Mononuclear cell (primary cell): ENCODE measurements around the gene TRPM2. TPM values are rescaled to one million over a fixed set of nuclear protein-coding genes. Genes with fewer than 3 reads are reported as not detected.
"Not testable (repeated sequence)": the region's sequence is repeated elsewhere in the genome, so short reads cannot be mapped to it uniquely, and the experiment has no call there.

Source experiments
- H3K27me3 ChIP-seq: 2 replicates; pipeline ENCODE4 v1.6.0; 2011; ENCODE audit warnings: low read length, control low read depth; ENCODE audit not compliant: insufficient read depth
- H3K4me1 ChIP-seq: 2 replicates; pipeline ENCODE4 v1.5.1; 2011; ENCODE audit warnings: mild to moderate bottlenecking, low read length, control low read depth; ENCODE audit not compliant: insufficient read depth
- H3K4me3 ChIP-seq: 2 replicates; pipeline ENCODE4 v1.5.1; 2011; ENCODE audit warnings: mild to moderate bottlenecking, low read length, moderate library complexity
- H3K9me3 ChIP-seq: 2 replicates; pipeline ENCODE4 v1.5.1; 2011; ENCODE audit warnings: low read depth, mild to moderate bottlenecking, control low read depth, low read length
- total RNA-seq: library from RNA; depleted of rRNA; stranded (reverse); fragments of >200 nt; gene quantifications from one replicate; pipeline ENCODE4 v1.2.3, GENCODE V29; 2012

TRPM2 gene
- total RNA-seq, 1 donor: 2.2 TPM

DNA sequence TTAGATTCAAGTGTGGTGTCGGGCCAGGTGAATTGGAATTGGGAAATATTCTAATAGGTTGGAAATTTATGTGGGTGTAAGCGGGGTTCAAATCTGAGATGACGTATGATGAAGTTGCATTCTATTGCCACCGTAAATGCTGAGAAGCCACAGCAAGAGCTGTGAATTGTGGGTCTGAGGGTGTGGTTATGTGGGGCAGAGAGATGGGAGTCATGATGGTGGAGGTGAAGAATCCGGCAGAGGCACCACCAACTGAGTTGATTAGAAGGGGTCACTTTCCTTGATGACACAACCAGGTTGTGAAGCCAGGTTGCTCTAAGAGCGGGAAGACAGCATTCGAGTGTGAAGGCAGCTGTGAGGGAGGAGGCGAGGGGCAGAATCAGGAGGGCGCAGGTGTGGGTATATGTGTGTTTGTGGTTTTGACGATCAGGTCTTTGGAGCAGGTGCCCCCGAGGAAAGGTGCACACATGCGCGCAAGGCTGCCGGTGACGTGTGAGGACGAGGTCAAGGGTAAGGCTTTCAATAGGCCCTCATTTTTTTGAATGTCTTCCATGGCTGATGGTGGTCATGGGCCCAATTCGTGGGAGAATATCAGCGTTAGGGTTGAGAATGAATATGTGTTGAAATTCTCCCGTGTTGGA lies 120.6 kb downstream of the TRPM2 start:
- Histone ChIP-seq H3K4me1 (no peaks in the 10 kb centered on the region), H3K27me3 (no peaks in the 10 kb centered on the region), H3K4me3 (no peak overlapping the region), H3K9me3 (no peaks in the 10 kb centered on the region)

DNA sequence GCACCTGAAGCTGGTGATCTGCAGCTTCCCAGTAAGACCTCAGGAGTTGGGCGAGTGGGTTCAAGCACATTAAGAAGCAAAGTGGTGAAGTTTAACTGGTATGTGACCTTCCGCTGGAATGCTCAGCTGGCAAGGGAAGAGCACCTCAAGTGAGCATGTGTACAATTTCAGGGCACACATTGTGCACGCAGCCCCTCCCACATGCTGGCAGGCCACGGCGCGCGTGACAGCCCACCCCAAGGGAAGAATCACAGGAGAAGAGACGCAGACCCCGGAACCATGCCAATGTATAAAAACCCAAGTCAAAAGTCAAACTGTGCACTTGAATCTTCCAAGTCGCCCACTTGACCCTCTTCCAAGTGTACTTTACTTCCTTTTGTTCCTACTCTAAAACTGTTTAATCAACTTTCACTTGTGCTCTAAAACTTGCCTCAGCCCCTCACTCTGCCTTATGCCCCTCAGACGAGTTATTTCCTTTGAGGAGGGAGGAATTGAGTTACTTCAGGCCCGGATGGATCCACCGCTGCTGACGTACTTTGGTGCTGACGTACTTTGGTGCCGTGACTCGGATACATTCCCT lies 121.9 kb downstream of the TRPM2 start:
- Histone ChIP-seq H3K9me3 (no peaks in the 10 kb centered on the region), H3K4me1 (no peaks in the 10 kb centered on the region), H3K4me3 (no peak overlapping the region), H3K27me3 (no peaks in the 10 kb centered on the region)

DNA sequence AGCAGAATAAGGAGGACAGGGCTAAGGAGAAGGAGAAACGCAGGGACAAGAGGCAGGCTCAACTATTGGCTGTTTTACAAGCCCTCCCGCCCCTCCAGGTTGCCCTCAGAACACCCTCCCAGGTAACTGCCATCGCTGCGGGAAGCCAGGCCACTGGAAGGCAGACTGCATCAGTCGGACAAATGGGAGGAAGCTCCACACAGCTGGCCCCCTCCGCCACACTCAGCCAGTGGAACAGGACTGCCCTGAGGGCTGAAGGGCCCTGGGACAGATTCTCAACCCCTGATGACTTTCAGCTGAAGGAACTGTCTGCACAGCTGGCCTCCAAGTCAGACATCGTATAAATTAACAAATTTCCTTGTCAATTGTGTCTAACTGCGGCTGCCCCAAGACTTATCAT lies 123.7 kb downstream of the TRPM2 start:
- H3K4me3 ChIP-seq: no peak overlapping the region
- H3K4me1 ChIP-seq: no peaks in the 10 kb centered on the region
- H3K27me3 ChIP-seq: no peaks in the 10 kb centered on the region
- H3K9me3 ChIP-seq: no peaks in the 10 kb centered on the region

DNA sequence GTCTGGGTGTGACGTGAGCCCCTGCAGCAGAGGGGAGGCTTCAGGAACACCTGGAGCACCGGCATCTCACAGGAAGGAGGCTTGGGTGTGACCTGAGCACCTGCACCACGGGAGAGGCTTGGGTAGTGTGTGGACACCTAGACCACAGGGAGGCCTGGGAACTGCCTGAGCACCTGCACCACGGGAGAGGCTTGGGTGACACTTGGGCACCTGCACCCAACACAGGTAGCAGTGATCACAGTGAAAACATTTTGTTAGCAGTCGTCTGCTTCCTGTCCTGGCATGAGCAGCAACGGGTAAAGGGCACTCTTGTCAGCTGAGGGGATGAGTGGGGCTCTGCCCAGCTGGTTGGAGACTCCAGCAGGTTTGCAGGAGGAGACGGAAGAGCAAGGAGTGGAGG lies 124.3 kb downstream of the TRPM2 start:
- Histone ChIP-seq H3K9me3 (no peaks in the 10 kb centered on the region), H3K4me3 (no peak overlapping the region)

DNA sequence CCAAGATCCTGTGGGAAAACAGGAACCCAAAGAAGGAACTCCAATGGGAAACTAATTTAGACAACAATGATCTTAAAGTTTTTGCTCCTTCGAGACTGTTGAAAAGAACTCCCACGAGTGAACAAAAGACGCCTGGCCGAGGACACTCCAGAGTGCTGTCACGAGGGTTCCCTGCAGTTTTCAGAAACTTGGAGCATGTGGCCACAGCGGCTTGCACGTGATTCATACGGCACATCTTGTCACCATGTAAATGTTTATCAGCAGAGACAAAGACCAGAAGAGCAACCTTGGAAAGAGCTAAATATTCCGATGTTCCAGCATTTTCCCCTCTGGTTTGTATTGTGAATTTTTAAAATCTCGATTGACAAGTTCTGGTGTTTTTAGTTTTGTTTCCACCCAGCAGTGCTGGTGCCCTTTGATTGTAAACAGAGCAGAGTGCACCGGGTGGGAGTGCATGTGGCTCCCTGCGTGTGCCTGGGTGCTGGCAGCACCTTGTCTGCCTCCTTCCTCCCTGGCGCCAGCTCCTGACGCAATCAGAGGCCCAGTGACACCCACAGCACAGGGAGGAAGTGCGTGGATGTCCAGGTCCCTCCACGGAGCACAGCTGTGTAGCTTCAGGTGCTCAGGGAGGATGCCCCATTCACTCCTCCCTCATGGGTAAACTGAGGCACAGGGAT lies 124.8 kb downstream of the TRPM2 start:
- Histone ChIP-seq H3K4me1 (no peaks in the 10 kb centered on the region), H3K9me3 (no peaks in the 10 kb centered on the region), H3K4me3 (no peak overlapping the region), H3K27me3 (no peaks in the 10 kb centered on the region)

More for the DNA sequence above, 124.3 kb downstream of the TRPM2 start:
- no peaks in the 10 kb centered on the region for H3K4me1 ChIP-seq
- H3K27me3 ChIP-seq: no peaks in the 10 kb centered on the region

DNA sequence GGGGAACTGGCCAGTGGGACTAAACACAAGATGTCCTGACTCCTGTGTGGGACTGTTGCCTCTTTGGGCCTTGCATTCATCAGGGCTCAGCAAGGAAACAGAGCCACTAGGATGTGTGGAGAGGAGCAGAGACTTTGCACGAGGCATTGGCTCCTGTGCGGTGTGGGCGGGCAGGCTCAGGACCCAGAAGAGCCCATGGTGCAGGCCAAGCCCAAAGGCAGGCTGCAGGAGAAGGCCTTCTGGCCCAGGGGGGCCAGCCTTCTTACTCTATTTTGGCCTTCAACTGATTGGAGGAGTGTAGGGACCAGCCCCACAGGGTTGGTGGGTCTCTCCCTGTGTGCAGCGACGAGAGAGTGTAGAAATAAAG lies 125.4 kb downstream of the TRPM2 start:
- Histone ChIP-seq H3K4me3 (no peak overlapping the region), H3K9me3 (no peaks in the 10 kb centered on the region), H3K4me1 (no peaks in the 10 kb centered on the region), H3K27me3 (no peaks in the 10 kb centered on the region)

GRCh38 chr21:44479556-44480199 lies 126.3 kb downstream of the TRPM2 start:
- not testable (repeated sequence) for H3K4me3 ChIP-seq, H3K9me3 ChIP-seq, H3K27me3 ChIP-seq, H3K4me1 ChIP-seq

- H3K4me1 ChIP-seq: no peaks in the 10 kb centered on the region
- H3K9me3 ChIP-seq: no peaks in the 10 kb centered on the region
- H3K27me3 ChIP-seq: no peaks in the 10 kb centered on the region
- H3K4me3 ChIP-seq: no peak overlapping the region
These were observed 127.0 kb downstream of the TRPM2 start for GRCh38 chr21:44480200-44481053.

GRCh38 chr21:44482581-44483287 lies 129.3 kb downstream of the TRPM2 start:
- Histone ChIP-seq H3K9me3 (no peaks in the 10 kb centered on the region), H3K4me1 (no peaks in the 10 kb centered on the region), H3K27me3 (no peaks in the 10 kb centered on the region), H3K4me3 (no peak overlapping the region)

- H3K4me3 ChIP-seq: no peak overlapping the region
- no peaks in the 10 kb centered on the region for H3K27me3 ChIP-seq
- no peaks in the 10 kb centered on the region for H3K4me1 ChIP-seq
- no peaks in the 10 kb centered on the region for H3K9me3 ChIP-seq
These were observed 130.1 kb downstream of the TRPM2 start for GRCh38 chr21:44483288-44484237.

DNA sequence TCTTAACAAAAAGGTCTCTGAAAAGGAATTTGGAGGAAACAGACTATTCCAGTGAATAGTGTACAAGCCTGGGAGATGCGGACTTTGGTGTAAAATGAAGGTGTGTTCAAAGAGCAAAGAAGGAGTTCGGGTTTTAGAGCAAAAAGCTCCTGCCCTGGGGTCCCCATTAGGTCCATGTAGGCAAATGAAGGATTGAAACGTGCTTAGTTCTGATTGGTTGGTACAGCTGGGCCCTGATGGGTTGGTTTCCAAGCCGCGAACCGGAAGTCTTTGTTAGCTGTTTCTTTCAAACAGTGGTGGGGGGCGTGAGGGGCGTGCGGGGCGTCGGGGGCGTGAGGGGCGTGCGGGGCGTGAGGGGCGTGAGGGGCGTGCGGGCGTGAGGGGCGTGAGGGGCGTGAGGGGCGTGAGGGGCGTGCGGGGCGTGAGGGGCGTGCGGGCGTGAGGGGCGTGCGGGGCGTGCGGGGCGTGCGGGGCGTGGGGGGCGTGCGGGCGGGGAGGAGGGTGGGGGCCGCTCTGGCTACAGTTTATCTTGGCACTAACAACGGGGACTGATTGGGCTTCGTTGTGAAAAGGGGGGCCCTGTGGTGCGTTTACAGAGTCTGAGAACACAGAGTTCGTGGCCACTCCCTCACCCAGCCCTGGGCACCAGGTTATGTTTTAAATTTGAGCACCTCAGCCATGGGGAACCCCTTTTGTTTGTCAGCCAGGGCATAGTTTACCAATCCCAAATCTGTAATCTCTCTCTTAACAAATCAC lies 131.3 kb downstream of the TRPM2 start:
- Histone ChIP-seq H3K4me3 (no peak overlapping the region), H3K27me3 (no peaks in the 10 kb centered on the region), H3K4me1 (no peaks in the 10 kb centered on the region), H3K9me3 (no peaks in the 10 kb centered on the region)

DNA sequence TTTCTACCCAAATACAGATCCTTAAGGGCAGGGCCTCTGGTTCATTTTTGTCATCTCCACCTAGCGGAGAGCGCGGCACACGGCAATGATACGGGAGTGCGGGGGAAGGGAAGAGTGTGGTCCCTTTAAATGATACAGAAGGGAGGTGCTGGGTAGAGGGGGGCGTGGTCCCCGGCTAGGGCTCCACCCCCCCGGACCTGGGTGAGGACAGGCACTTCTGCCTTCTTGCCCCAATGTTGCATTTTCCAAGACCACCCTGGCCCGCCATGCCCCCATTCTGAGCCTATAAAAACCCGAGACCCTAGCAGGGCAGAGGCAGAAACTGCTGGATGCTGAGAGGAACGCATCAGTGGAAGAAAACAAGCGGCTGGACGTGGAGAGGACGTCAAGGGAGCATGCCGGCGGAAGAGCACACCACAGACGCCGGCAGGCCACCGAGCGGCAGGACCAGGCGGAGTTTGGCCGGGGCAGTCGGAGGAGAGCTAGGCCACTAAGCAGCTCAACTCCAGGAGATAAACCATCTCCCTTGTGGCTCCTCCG lies 131.9 kb downstream of the TRPM2 start:
- Histone ChIP-seq H3K4me1 (no peaks in the 10 kb centered on the region), H3K9me3 (no peaks in the 10 kb centered on the region), H3K27me3 (no peaks in the 10 kb centered on the region), H3K4me3 (no peak overlapping the region)

- no peak overlapping the region for H3K4me3 ChIP-seq
- no peaks in the 10 kb centered on the region for H3K9me3 ChIP-seq
- no peaks in the 10 kb centered on the region for H3K4me1 ChIP-seq
- no peaks in the 10 kb centered on the region for H3K27me3 ChIP-seq
These were observed 132.4 kb downstream of the TRPM2 start for GRCh38 chr21:44485796-44486195.
